Stimulated activated naive CD4-positive, alpha-beta T cell treated with Interleukin-2 at 50 U/mL for 16 hours (primary cell): ENCODE measurements around the gene FZD2.
"Not testable (repeated sequence)": the region's sequence is repeated elsewhere in the genome, so short reads cannot be mapped to it uniquely, and the experiment has no call there.

Experiments used
- DNase-seq: peaks from one replicate; lab custom pipeline; 2025; lab: John Stamatoyannopoulos, UW

Gene FZD2

GRCh38 chr17:44546671-44547606 lies 10.3 kb upstream of the FZD2 start:
- DNase-seq = no peak

GRCh38 chr17:44547625-44548267 lies 9.5 kb upstream of the FZD2 start:
- DNase-seq = no peak

- no peak for DNase-seq
Measured at GRCh38 chr17:44548376-44549230, 8.7 kb upstream of the FZD2 start.

GRCh38 chr17:44549686-44550085 lies 7.6 kb upstream of the FZD2 start:
- no peak for DNase-seq

- DNase-seq = no peak
Measured at GRCh38 chr17:44552361-44552760, 4.9 kb upstream of the FZD2 start.

GRCh38 chr17:44555099-44555498 lies 2.2 kb upstream of the FZD2 start:
- no peak for DNase-seq

GRCh38 chr17:44556166-44556831 lies 985 bp upstream of the FZD2 start:
- no peak for DNase-seq

GRCh38 chr17:44557651-44558285 lies 484 bp downstream of the FZD2 start:
- DNase-seq = no peak

- no peak for DNase-seq
Measured at GRCh38 chr17:44558334-44558709, 1.0 kb downstream of the FZD2 start.

GRCh38 chr17:44558710-44559633 lies 1.7 kb downstream of the FZD2 start:
- DNase-seq = no peak

- no peak for DNase-seq
Measured at GRCh38 chr17:44559634-44560554, 2.6 kb downstream of the FZD2 start.

- DNase-seq = no peak
Measured at GRCh38 chr17:44561237-44561623, 3.9 kb downstream of the FZD2 start.

- DNase-seq = no peak
Measured at GRCh38 chr17:44564429-44564828, 7.1 kb downstream of the FZD2 start.

- no peak for DNase-seq
Measured at GRCh38 chr17:44565866-44566443, 8.7 kb downstream of the FZD2 start.

- DNase-seq = not testable (repeated sequence)
Measured at GRCh38 chr17:44568311-44568944, 11.1 kb downstream of the FZD2 start.

- DNase-seq = no peak
Measured at GRCh38 chr17:44568945-44569858, 11.9 kb downstream of the FZD2 start.

- no peak for DNase-seq
Measured at GRCh38 chr17:44572801-44573200, 15.5 kb downstream of the FZD2 start.
